HepG2 (cell line): ENCODE measurements around the gene PHF13. TPM values are rescaled to one million over a fixed set of nuclear protein-coding genes. Genes with fewer than 3 reads are reported as not detected.

Experiments
- BCL6 ChIP-seq: IDR thresholded peaks from 2 replicates; pipeline ENCODE4 v1.6.1; 2016; ENCODE audit warnings: missing genetic modification reagents, missing compliant biosample characterization
- GATAD2A ChIP-seq: IDR thresholded peaks from 2 replicates; pipeline ENCODE4 v1.6.1; 2016
- HNRNPK ChIP-seq: fragments of 200-400 bp; formaldehyde crosslinking; IDR thresholded peaks from 2 replicates; pipeline ENCODE4 v1.6.1; 2018; ENCODE audit warnings: low read length, low read depth, moderate library complexity, mild to moderate bottlenecking; ENCODE audit not compliant: poor library complexity, severe bottlenecking
- IKZF1 ChIP-seq: fragments of 450-650 bp; IDR thresholded peaks from 2 replicates; pipeline ENCODE4 v1.7.1; 2016
- NFYC ChIP-seq: IDR thresholded peaks from 2 replicates; pipeline ENCODE4 v1.6.1; 2016; ENCODE audit warnings: missing genetic modification reagents, missing compliant biosample characterization
- PAWR ChIP-seq: sonication (generic); formaldehyde crosslinking; IDR thresholded peaks from 2 replicates; pipeline ENCODE4 v1.4.0; 2020; ENCODE audit warnings: missing genetic modification reagents, mild to moderate bottlenecking, borderline replicate concordance
- PHF20 ChIP-seq: sonication (generic); formaldehyde crosslinking; IDR thresholded peaks from 2 replicates; pipeline ENCODE4 v1.5.0; 2020; ENCODE audit warnings: mild to moderate bottlenecking, missing genetic modification reagents
- RBM22 ChIP-seq: fragments of 200-400 bp; formaldehyde crosslinking; optimal IDR thresholded peaks from 2 replicates; pipeline ENCODE3; 2017; ENCODE audit warnings: mild to moderate bottlenecking, low read length, moderate library complexity
- REXO4 ChIP-seq: sonication (generic); formaldehyde crosslinking; IDR thresholded peaks from 2 replicates; pipeline ENCODE4 v1.8.0; 2022; ENCODE audit warnings: missing genetic modification reagents, mild to moderate bottlenecking, borderline replicate concordance
- RFXAP ChIP-seq: sonication (generic); formaldehyde crosslinking; IDR thresholded peaks from 2 replicates; pipeline ENCODE4 v1.4.0; 2020; ENCODE audit warnings: missing genetic modification reagents, borderline replicate concordance
- TCF12 ChIP-seq, 2 experiments: fragments of 450-650 bp in 1 of 2; sonication (generic) in 1 of 2; formaldehyde crosslinking in 1 of 2; IDR thresholded peaks; 2 replicates each; pipeline versions ENCODE4 v1.6.1 to v1.8.0; 2017 to 2022; ENCODE audit warnings: antibody characterized with exemption in 1 of 2, mild to moderate bottlenecking in 1 of 2, missing genetic modification reagents in 1 of 2, moderate library complexity in 1 of 2
- TCF7 ChIP-seq: sonication (generic); IDR thresholded peaks from 2 replicates; pipeline ENCODE4 v1.6.1; 2016; ENCODE audit warnings: antibody characterized with exemption, low read depth
- THAP11 ChIP-seq: IDR thresholded peaks from 2 replicates; pipeline ENCODE4 v1.6.1; 2016; ENCODE audit warnings: missing biosample characterization, missing genetic modification reagents
- XBP1 ChIP-seq: sonication (generic); formaldehyde crosslinking; IDR thresholded peaks from 2 replicates; pipeline ENCODE4 v1.5.0; 2020; ENCODE audit warnings: missing genetic modification reagents
- ZNF205 ChIP-seq: IDR thresholded peaks from 2 replicates; pipeline ENCODE4 v1.6.1; 2018; ENCODE audit warnings: missing biosample characterization, missing genetic modification reagents
- ZNF282 ChIP-seq: fragments of 450-650 bp; IDR thresholded peaks from 2 replicates; pipeline ENCODE4 v1.6.1; 2018; ENCODE audit not compliant: partially characterized antibody
- ZNF317 ChIP-seq: sonication (generic); formaldehyde crosslinking; IDR thresholded peaks from 2 replicates; pipeline ENCODE4 v1.5.0; 2020; ENCODE audit warnings: mild to moderate bottlenecking, missing genetic modification reagents
- ZNF615 ChIP-seq: sonication (generic); formaldehyde crosslinking; IDR thresholded peaks from 2 replicates; pipeline ENCODE4 v1.5.0; 2020; ENCODE audit warnings: mild to moderate bottlenecking, missing genetic modification reagents, borderline replicate concordance
- ZNF777 ChIP-seq: sonication (generic); formaldehyde crosslinking; IDR thresholded peaks from 2 replicates; pipeline ENCODE4 v1.4.0; 2020; ENCODE audit warnings: missing genetic modification reagents
- ZNF878 ChIP-seq: sonication (generic); formaldehyde crosslinking; IDR thresholded peaks from 2 replicates; pipeline ENCODE4 v1.8.1; 2023; ENCODE audit warnings: mild to moderate bottlenecking, missing genetic modification reagents, moderate library complexity
- polyA plus RNA-seq, 8 experiments: library from polyadenylated mRNA; depleted of rRNA in 3 of 8; stranded (reverse) in 7 of 8; unstranded in 1 of 8; fragments of >200 nt; fragmentation: Illumina TruSeq in 4 of 8; extraction: Trizol in 4 of 8; gene quantifications; 2 replicates each; pipeline versions ENCODE4 v1.2.1 to v1.2.3, GENCODE V29; 2011 to 2016; ENCODE audit warnings: low read depth in 4 of 8, missing spikeins in 1 of 8, mixed read lengths in 1 of 8; ENCODE audit not compliant: insufficient read depth in 1 of 8
- total RNA-seq, 5 experiments: library from RNA; depleted of rRNA; stranded (reverse); fragments of >200 nt; fragmentation: Illumina TruSeq; extraction: Trizol; gene quantifications; 2 replicates each; pipeline ENCODE4 v1.2.3, GENCODE V29; 2016; ENCODE audit warnings: low read depth in 1 of 5
- TF ChIP-seq, protein P1 (sequence below): sonication (generic); formaldehyde crosslinking; IDR thresholded peaks from 2 replicates; pipeline ENCODE4 v1.9.0; 2021; ENCODE audit warnings: missing genetic modification reagents, mild to moderate bottlenecking, borderline replicate concordance
- TF ChIP-seq, protein P2 (sequence below): sonication (generic); formaldehyde crosslinking; IDR thresholded peaks from 2 replicates; pipeline ENCODE4 v1.4.0; 2020; ENCODE audit warnings: missing genetic modification reagents
- TF ChIP-seq, protein P3 (sequence below): sonication (generic); formaldehyde crosslinking; IDR thresholded peaks from 2 replicates; pipeline ENCODE4 v1.5.0; 2020; ENCODE audit warnings: missing genetic modification reagents
- TF ChIP-seq, protein P4 (sequence below): sonication (generic); formaldehyde crosslinking; IDR thresholded peaks from 2 replicates; pipeline ENCODE4 v1.8.0; 2022; ENCODE audit warnings: missing genetic modification reagents, mild to moderate bottlenecking, borderline replicate concordance

PHF13 gene
- total and polyA plus RNA-seq, 2 of the 13 experiments (the other 11 are each of a cell fraction or from before 2014, with no cell fraction given): 4.7 to 7.4 TPM

DNA sequence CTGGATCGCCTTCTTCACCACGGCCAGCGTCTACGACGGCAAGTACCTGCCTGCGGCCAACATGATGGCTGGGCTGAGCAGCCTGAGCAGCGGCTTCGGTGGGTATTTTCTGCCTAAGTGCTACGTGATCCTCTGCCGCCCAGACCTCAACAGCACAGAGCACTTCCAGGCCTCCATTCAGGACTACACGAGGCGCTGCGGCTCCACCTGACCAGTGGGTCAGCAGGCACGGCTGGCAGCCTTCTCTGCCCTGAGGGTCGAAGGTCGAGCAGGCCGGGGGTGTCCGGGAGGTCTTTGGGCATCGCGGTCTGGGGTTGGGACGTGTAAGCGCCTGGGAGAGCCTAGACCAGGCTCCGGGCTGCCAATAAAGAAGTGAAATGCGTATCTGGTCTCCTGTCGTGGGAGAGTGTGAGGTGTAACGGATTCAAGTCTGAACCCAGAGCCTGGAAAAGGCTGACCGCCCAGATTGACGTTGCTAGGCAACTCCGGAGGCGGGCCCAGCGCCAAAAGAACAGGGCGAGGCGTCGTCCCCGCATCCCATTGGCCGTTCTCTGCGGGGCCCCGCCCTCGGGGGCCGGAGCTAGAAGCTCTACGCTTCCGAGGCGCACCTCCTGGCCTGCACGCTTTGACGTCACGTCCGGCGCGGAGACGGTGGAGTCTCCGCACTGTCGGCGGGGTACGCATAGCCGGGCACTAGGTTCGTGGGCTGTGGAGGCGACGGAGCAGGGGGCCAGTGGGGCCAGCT is 34.0 kb upstream of the PHF13 start, which contains the start of gene ZBTB48 (continued):
- TF ChIP-seq TCF12 (IDR thresholded peaks at IDR 0.05) (no peak), TCF12 (CRISPR knock-in tag; IDR thresholded peaks at IDR 0.05) (no peak), RFXAP (CRISPR knock-in tag) (no peak), IKZF1 (no peak), RBM22 (no peak), ZNF615 (CRISPR knock-in tag) (no peak), ZNF317 (CRISPR knock-in tag) (no peak), XBP1 (CRISPR knock-in tag) (no peak), ZNF205 (no peak), GATAD2A (CRISPR knock-in tag) (no peak; the same call in 1 of the 2 replicates), TCF7 (no peak), ZNF878 (CRISPR knock-in tag) (no peak), BCL6 (CRISPR knock-in tag) (no peak), THAP11 (CRISPR knock-in tag) (peak; percentile 86), PAWR (CRISPR knock-in tag) (no peak), ZNF282 (no peak), HNRNPK (no peak), REXO4 (CRISPR knock-in tag) (no peak), ZNF777 (CRISPR knock-in tag) (no peak; the same call in 1 of the 2 replicates), PHF20 (CRISPR knock-in tag) (peak; percentile 70), NFYC (peak; percentile 83)
- TF ChIP-seq, protein P1, sequence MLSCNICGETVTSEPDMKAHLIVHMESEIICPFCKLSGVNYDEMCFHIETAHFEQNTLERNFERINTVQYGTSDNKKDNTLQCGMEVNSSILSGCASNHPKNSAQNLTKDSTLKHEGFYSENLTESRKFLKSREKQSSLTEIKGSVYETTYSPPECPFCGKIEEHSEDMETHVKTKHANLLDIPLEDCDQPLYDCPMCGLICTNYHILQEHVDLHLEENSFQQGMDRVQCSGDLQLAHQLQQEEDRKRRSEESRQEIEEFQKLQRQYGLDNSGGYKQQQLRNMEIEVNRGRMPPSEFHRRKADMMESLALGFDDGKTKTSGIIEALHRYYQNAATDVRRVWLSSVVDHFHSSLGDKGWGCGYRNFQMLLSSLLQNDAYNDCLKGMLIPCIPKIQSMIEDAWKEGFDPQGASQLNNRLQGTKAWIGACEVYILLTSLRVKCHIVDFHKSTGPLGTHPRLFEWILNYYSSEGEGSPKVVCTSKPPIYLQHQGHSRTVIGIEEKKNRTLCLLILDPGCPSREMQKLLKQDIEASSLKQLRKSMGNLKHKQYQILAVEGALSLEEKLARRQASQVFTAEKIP: no peak
- TF ChIP-seq, protein P2, sequence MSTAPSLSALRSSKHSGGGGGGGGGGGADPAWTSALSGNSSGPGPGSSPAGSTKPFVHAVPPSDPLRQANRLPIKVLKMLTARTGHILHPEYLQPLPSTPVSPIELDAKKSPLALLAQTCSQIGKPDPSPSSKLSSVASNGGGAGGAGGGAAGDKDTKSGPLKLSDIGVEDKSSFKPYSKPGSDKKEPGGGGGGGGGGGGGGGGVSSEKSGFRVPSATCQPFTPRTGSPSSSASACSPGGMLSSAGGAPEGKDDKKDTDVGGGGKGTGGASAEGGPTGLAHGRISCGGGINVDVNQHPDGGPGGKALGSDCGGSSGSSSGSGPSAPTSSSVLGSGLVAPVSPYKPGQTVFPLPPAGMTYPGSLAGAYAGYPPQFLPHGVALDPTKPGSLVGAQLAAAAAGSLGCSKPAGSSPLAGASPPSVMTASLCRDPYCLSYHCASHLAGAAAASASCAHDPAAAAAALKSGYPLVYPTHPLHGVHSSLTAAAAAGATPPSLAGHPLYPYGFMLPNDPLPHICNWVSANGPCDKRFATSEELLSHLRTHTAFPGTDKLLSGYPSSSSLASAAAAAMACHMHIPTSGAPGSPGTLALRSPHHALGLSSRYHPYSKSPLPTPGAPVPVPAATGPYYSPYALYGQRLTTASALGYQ (CRISPR knock-in tag): no peak
- TF ChIP-seq, protein P3, sequence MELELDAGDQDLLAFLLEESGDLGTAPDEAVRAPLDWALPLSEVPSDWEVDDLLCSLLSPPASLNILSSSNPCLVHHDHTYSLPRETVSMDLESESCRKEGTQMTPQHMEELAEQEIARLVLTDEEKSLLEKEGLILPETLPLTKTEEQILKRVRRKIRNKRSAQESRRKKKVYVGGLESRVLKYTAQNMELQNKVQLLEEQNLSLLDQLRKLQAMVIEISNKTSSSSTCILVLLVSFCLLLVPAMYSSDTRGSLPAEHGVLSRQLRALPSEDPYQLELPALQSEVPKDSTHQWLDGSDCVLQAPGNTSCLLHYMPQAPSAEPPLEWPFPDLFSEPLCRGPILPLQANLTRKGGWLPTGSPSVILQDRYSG (CRISPR knock-in tag): no peak
- TF ChIP-seq, protein P4, sequence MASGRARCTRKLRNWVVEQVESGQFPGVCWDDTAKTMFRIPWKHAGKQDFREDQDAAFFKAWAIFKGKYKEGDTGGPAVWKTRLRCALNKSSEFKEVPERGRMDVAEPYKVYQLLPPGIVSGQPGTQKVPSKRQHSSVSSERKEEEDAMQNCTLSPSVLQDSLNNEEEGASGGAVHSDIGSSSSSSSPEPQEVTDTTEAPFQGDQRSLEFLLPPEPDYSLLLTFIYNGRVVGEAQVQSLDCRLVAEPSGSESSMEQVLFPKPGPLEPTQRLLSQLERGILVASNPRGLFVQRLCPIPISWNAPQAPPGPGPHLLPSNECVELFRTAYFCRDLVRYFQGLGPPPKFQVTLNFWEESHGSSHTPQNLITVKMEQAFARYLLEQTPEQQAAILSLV (CRISPR knock-in tag): no peak
